Measurements from ENCODE around the gene BTBD2.

DNA sequence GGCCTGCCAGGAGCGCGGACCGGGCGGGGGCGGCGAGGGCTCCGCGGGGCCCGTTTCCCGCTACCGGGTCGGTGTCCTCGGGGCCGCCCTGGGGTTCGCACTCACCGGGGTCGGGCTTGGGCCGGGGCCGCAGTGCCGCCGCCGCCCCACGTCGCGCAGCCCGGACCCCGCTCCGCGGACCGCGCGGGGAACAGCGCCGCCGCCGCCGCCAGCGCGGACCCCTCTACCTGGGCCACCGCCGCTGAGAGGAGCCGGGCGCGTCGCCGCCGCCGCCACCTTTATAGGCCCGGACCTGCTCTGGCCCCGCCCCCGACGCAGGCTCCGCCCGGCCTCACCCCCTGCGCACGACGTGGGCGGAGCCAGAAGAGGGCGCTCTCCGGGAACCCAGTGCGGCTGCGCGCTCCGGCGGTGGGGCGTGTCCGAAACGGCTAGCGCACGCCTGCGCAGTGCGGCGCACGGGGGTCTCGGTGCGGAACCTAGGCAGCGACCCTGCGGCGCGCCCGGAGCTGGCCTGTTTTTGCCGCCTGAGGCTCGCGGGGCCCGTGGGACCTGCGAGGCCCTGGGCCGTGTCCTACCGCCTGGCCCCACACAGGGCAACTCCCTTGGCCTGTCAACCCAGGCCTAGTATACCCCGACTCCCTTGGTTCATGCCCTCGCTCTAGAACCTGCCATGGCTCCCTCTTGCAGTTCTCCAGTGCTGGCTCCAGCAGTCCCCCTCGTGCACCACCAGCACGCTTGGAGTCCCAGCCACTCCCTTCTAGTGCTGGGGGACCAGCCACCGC lies 35.7 kb upstream of the BTBD2 start, which contains the start of gene MKNK2:
- TF ChIP-seq, protein P1, sequence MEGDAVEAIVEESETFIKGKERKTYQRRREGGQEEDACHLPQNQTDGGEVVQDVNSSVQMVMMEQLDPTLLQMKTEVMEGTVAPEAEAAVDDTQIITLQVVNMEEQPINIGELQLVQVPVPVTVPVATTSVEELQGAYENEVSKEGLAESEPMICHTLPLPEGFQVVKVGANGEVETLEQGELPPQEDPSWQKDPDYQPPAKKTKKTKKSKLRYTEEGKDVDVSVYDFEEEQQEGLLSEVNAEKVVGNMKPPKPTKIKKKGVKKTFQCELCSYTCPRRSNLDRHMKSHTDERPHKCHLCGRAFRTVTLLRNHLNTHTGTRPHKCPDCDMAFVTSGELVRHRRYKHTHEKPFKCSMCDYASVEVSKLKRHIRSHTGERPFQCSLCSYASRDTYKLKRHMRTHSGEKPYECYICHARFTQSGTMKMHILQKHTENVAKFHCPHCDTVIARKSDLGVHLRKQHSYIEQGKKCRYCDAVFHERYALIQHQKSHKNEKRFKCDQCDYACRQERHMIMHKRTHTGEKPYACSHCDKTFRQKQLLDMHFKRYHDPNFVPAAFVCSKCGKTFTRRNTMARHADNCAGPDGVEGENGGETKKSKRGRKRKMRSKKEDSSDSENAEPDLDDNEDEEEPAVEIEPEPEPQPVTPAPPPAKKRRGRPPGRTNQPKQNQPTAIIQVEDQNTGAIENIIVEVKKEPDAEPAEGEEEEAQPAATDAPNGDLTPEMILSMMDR (IDR thresholded peaks at IDR 0.05) = peak; percentile 68
- TF ChIP-seq EZH2 (IDR thresholded peaks at IDR 0.05) = no peak
- TF ChIP-seq EZH2phosphoT487 (IDR thresholded peaks at IDR 0.05) = no peak
